Ishikawa (cell line): ENCODE results near the gene ALOX15.

ENCODE experiments used
- CREB1 ChIP-seq: IDR thresholded peaks from 2 replicates; pipeline ENCODE4 v1.6.1; 2012; ENCODE audit warnings: low read depth
- REST ChIP-seq: IDR thresholded peaks from 2 replicates; pipeline ENCODE4 v1.6.1; 2012; ENCODE audit warnings: low read depth, mild to moderate bottlenecking
- TAF1 ChIP-seq: IDR thresholded peaks from 2 replicates; pipeline ENCODE4 v1.6.1; 2012; ENCODE audit warnings: low read depth, mild to moderate bottlenecking
- TEAD4 ChIP-seq: IDR thresholded peaks from 2 replicates; pipeline ENCODE4 v1.6.1; 2012
- YY1 ChIP-seq: IDR thresholded peaks from 2 replicates; pipeline ENCODE4 v1.6.1; 2012; ENCODE audit warnings: low read depth
- ZBTB7A ChIP-seq: IDR thresholded peaks from 2 replicates; pipeline ENCODE4 v1.6.1; 2012; ENCODE audit warnings: low read depth

- TF ChIP-seq CREB1 (no peak), ZBTB7A (no peak), YY1 (no peak), REST (no peak), TEAD4 (no peak), TAF1 (no peak)
These were observed 18.2 kb downstream of the ALOX15 start for GRCh38 chr17:4623249-4623648.
